ENCODE data around the gene STOML2.

The STOML2 gene

DNA sequence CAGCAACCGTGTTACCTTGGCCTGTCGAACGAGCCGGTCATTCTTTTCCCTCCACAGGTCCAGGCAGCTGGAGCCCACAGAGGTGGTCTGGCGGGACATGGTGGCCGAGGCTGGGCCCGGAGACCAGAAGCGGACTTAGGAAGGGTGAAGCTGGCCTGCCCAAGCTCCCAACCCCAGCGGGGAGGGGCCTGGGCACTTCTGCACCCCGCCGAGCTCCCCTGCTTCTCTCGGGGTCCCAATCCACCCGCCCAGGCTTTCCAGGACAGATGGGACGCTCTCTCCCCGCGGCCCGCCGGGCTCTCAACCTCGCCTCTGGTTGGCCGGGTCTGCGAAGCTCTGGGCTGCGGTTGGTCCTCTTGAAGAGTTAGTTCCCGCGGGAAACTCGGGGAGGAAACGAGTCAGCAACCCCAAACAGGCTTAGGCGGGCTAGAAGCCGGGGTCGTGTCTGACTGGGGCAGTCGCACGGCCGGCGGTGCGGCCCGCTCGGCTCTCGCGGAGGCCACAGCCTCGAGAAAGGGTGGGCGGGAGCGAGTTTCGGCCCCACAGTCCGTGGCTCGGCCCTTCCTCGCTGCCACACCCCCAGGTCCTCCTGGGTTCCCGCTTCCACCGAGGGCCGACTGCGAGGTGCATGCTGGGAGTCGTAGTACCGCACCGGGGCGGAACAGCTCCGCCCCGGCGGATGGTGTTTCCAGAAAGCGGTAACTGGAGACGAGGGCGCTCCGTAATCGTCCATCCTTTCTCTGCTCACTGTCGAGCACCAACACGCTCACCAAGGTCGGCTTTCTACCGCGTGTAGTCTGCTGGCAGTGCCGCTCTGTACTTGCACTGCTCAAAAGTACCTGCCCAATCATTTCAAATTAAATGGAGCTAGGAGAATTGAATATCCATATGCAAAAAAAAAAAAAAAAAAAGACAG lies 23.2 kb downstream of the STOML2 start, which contains the start of gene FANCG (continued):
- TF ChIP-seq, protein P1, sequence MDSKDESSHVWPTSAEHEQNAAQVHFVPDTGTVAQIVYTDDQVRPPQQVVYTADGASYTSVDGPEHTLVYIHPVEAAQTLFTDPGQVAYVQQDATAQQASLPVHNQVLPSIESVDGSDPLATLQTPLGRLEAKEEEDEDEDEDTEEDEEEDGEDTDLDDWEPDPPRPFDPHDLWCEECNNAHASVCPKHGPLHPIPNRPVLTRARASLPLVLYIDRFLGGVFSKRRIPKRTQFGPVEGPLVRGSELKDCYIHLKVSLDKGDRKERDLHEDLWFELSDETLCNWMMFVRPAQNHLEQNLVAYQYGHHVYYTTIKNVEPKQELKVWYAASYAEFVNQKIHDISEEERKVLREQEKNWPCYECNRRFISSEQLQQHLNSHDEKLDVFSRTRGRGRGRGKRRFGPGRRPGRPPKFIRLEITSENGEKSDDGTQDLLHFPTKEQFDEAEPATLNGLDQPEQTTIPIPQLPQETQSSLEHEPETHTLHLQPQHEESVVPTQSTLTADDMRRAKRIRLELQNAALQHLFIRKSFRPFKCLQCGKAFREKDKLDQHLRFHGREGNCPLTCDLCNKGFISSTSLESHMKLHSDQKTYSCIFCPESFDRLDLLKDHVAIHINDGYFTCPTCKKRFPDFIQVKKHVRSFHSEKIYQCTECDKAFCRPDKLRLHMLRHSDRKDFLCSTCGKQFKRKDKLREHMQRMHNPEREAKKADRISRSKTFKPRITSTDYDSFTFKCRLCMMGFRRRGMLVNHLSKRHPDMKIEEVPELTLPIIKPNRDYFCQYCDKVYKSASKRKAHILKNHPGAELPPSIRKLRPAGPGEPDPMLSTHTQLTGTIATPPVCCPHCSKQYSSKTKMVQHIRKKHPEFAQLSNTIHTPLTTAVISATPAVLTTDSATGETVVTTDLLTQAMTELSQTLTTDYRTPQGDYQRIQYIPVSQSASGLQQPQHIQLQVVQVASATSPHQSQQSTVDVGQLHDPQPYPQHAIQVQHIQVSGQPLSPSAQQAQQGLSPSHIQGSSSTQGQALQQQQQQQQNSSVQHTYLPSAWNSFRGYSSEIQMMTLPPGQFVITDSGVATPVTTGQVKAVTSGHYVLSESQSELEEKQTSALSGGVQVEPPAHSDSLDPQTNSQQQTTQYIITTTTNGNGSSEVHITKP (tag by site-specific recombination; IDR thresholded peaks at IDR 0.05) = peak; percentile 93
- TF ChIP-seq ZNF223 (tag by site-specific recombination; IDR thresholded peaks at IDR 0.05) (no peak), ZNF596 (tag by site-specific recombination; IDR thresholded peaks at IDR 0.05) (no peak), GLI2 (tag by site-specific recombination; IDR thresholded peaks at IDR 0.05; ENCODE audit: borderline replicate concordance, low read depth) (no peak), ZFP41 (tag by site-specific recombination; IDR thresholded peaks at IDR 0.05; ENCODE audit: borderline replicate concordance) (no peak), ZFP3 (tag by site-specific recombination; IDR thresholded peaks at IDR 0.05; ENCODE audit: low read depth) (no peak), ZNF664 (tag by site-specific recombination; IDR thresholded peaks at IDR 0.05) (no peak), ZNF169 (tag by site-specific recombination; IDR thresholded peaks at IDR 0.05) (no peak)

DNA sequence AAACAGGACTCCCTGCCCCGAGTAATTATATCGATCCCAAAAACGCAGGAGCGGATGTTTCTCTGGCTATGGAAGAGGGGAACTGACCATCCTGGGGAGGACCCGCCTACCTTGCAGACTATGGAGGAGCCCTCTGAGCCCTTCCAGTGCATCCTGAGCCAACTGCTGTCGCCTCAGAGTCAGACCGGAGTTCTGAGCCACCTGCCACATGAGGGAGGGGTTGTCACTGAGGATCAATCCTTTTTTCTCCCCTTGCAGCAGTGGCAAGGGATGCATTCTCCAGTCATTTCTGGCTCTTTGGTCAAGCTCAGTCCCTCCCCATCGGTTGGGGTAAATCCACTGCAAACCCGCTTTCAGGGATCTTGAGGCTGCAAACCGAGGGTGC lies 23.9 kb downstream of the STOML2 start:
- H3K27ac ChIP-seq (ENCODE audit: extremely low read depth, low read depth, low read length) = peak overlapping the region; percentile 84
- H3K4me1 ChIP-seq (ENCODE audit: control insufficient read depth, insufficient read depth, low read length) = no peaks in the 10 kb centered on the region
- ChIA-PET POLR2A (interaction anchor here (1.0 to 4.5 kb wide), 14 partner anchors 9 to 654 kb away, joined by 3 to 73 read pairs (median 6); partner anchors contain the start of genes ATOSB, CREB3, PIGO and STOML2), CTCF (interaction anchor here (0.5 to 5.0 kb wide), 8 partner anchors 17 to 578 kb away, joined by 3 to 40 read pairs (median 4); partner anchors contain the start of gene PIGO)
- no peaks in the 10 kb centered on the region for H3K9me3 ChIP-seq (ENCODE audit: control insufficient read depth, insufficient read depth, low read depth, low read length)
- peaks cover 0 to 43% of the 10 kb centered on the region in 2 experiments; a peak in 1 of 3 replicates for H3K36me3 ChIP-seq (ENCODE audit: control insufficient read depth in 2 of 2, insufficient read depth in 1 of 2, low read length in 2 of 2)
- peak overlapping the region; percentile 77 for H3K4me3 ChIP-seq (ENCODE audit: low read depth, low read length)
- TF ChIP-seq, protein P2, sequence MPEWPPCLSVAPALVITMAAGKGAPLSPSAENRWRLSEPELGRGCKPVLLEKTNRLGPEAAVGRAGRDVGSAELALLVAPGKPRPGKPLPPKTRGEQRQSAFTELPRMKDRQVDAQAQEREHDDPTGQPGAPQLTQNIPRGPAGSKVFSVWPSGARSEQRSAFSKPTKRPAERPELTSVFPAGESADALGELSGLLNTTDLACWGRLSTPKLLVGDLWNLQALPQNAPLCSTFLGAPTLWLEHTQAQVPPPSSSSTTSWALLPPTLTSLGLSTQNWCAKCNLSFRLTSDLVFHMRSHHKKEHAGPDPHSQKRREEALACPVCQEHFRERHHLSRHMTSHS (tag by site-specific recombination; IDR thresholded peaks at IDR 0.05) = no peak
- TF ChIP-seq HOXC10 (CRISPR knock-in tag; IDR thresholded peaks at IDR 0.05) (no peak), ZNF146 (tag by site-specific recombination; IDR thresholded peaks at IDR 0.05) (no peak)

DNA sequence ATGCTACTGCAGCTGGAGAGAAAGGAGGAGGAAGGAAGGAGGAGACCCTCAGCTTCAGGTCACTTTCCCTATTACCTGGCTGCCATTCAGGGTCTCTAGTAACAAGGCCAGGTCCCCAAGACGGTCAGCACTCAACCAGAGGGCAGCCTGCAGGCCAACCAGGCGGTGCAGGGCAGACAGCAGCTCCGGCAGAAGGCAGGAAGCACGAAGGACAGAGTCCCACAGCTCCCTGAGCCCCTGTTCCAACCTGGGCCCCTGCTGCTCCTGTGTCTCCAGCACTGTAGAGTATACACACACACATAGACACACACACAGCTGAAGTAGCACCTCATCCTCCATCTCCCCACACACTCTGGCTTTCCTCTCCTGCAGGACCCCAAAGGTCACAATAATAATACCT lies 24.9 kb downstream of the STOML2 start:
- ChIA-PET CTCF (interaction anchor here (0.6 to 5.0 kb wide), 5 partner anchors 18 to 751 kb away, joined by 3 to 40 read pairs (median 4); partner anchors contain the start of genes FAM221B, PIGO and TMEM8B), POLR2A (interaction anchor here (1.0 to 4.0 kb wide), 2 partner anchors 16 to 654 kb away, joined by 3 to 73 read pairs; partner anchors contain the start of genes CREB3, PIGO and TLN1)
- H3K4me3 ChIP-seq (ENCODE audit: low read depth, low read length) = peak overlapping the region; percentile 77
- H3K4me1 ChIP-seq (ENCODE audit: control insufficient read depth, insufficient read depth, low read length) = peaks cover 1% of the 10 kb centered on the region; the same call in 1 of the 2 replicates
- H3K27ac ChIP-seq (ENCODE audit: extremely low read depth, low read depth, low read length) = no peak overlapping the region
- H3K9me3 ChIP-seq (ENCODE audit: control insufficient read depth, insufficient read depth, low read depth, low read length) = no peaks in the 10 kb centered on the region
- H3K36me3 ChIP-seq (ENCODE audit: control insufficient read depth in 2 of 2, insufficient read depth in 1 of 2, low read length in 2 of 2) = peaks cover 0 to 52% of the 10 kb centered on the region in 2 experiments; a peak in 1 of 3 replicates
- TF ChIP-seq ZNF266 (tag by site-specific recombination; IDR thresholded peaks at IDR 0.05; ENCODE audit: low read depth) = no peak
- no peak for TF ChIP-seq ZNF48 (tag by site-specific recombination; IDR thresholded peaks at IDR 0.05)
- TF ChIP-seq ZNF654 (tag by site-specific recombination; IDR thresholded peaks at IDR 0.05; ENCODE audit: low read depth) = no peak
- TF ChIP-seq ZNF426 (tag by site-specific recombination; IDR thresholded peaks at IDR 0.05) = no peak
- TF ChIP-seq, protein P3, sequence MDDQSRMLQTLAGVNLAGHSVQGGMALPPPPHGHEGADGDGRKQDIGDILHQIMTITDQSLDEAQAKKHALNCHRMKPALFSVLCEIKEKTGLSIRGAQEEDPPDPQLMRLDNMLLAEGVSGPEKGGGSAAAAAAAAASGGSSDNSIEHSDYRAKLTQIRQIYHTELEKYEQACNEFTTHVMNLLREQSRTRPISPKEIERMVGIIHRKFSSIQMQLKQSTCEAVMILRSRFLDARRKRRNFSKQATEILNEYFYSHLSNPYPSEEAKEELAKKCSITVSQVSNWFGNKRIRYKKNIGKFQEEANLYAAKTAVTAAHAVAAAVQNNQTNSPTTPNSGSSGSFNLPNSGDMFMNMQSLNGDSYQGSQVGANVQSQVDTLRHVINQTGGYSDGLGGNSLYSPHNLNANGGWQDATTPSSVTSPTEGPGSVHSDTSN (CRISPR knock-in tag; IDR thresholded peaks at IDR 0.05) = no peak
- TF ChIP-seq ZNF112 (tag by site-specific recombination; IDR thresholded peaks at IDR 0.05) = no peak
- no peak for TF ChIP-seq ZNF510 (tag by site-specific recombination; IDR thresholded peaks at IDR 0.05; ENCODE audit: insufficient replicate concordance)
- no peak for TF ChIP-seq KLF10 (tag by site-specific recombination; IDR thresholded peaks at IDR 0.05)
- no peak for TF ChIP-seq KLF9 (tag by site-specific recombination; IDR thresholded peaks at IDR 0.05; ENCODE audit: low read depth)
- no peak for TF ChIP-seq ZNF660 (tag by site-specific recombination; IDR thresholded peaks at IDR 0.05)
- TF ChIP-seq, protein P4, sequence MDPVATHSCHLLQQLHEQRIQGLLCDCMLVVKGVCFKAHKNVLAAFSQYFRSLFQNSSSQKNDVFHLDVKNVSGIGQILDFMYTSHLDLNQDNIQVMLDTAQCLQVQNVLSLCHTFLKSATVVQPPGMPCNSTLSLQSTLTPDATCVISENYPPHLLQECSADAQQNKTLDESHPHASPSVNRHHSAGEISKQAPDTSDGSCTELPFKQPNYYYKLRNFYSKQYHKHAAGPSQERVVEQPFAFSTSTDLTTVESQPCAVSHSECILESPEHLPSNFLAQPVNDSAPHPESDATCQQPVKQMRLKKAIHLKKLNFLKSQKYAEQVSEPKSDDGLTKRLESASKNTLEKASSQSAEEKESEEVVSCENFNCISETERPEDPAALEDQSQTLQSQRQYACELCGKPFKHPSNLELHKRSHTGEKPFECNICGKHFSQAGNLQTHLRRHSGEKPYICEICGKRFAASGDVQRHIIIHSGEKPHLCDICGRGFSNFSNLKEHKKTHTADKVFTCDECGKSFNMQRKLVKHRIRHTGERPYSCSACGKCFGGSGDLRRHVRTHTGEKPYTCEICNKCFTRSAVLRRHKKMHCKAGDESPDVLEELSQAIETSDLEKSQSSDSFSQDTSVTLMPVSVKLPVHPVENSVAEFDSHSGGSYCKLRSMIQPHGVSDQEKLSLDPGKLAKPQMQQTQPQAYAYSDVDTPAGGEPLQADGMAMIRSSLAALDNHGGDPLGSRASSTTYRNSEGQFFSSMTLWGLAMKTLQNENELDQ (tag by site-specific recombination; IDR thresholded peaks at IDR 0.05; ENCODE audit: low read depth) = no peak
- no peak for TF ChIP-seq ZNF416 (tag by site-specific recombination; IDR thresholded peaks at IDR 0.05)
- no peak for TF ChIP-seq ZNF701 (tag by site-specific recombination; IDR thresholded peaks at IDR 0.05)
